Measurements from ENCODE around the gene GJB1.

DNA sequence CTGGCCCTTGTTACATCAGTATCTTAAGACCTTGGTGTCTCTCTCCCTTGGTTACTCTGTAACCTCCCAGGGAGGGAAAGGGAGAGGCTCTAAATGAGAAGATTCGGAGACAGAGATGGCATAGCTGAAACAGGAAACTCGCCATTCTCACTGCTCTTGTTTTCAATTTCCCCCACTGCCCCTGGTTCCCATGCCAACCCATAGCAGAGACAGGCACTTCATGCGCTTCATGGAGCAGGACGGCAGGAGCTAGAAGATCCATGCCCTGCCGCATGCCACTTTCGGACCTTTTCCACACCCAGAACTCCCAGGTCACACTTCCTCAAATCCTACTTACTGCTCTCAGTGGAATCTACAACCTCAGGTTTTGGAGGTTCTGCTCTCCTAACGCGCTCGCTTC lies 27.8 kb downstream of the GJB1 start:
- TF ChIP-seq, protein P1, sequence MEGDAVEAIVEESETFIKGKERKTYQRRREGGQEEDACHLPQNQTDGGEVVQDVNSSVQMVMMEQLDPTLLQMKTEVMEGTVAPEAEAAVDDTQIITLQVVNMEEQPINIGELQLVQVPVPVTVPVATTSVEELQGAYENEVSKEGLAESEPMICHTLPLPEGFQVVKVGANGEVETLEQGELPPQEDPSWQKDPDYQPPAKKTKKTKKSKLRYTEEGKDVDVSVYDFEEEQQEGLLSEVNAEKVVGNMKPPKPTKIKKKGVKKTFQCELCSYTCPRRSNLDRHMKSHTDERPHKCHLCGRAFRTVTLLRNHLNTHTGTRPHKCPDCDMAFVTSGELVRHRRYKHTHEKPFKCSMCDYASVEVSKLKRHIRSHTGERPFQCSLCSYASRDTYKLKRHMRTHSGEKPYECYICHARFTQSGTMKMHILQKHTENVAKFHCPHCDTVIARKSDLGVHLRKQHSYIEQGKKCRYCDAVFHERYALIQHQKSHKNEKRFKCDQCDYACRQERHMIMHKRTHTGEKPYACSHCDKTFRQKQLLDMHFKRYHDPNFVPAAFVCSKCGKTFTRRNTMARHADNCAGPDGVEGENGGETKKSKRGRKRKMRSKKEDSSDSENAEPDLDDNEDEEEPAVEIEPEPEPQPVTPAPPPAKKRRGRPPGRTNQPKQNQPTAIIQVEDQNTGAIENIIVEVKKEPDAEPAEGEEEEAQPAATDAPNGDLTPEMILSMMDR (IDR thresholded peaks at IDR 0.05): no peak
- TF ChIP-seq POLR2AphosphoS5 (IDR thresholded peaks at IDR 0.05): no peak

Data from gastroesophageal sphincter (tissue), 3 donors.